ENCODE results near the gene GMDS.

GMDS gene

DNA sequence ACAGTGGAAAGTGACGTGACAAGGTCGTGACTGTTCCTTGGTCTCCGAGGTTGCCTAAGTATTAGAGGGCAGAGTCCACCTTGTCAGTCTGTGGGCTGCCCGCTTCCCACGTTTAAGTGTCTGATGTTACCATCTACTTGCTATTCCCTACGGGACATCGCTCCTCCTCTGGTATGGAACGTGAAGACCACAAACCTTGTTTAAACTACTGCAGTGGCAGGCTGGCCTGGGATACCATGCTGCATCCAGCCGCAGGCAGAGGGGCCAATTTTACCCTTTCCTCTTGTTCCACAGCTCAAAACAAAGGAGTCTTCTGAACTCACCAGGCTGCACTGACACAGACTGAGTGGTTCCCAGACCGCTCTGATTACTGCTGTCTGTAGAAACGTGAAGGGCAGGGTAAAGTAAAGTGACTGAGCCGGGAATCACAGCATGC lies 359.8 kb downstream of the GMDS start:
- H3K4me1 ChIP-seq, result peaks cover 0 to 57% (median 18%) of the 10 kb centered on the region in 4 donors
- intact Hi-C loops (cut with DNase I; ENCODE audit: low total_unique reads), result no loop called here
- TF ChIP-seq, protein P1, sequence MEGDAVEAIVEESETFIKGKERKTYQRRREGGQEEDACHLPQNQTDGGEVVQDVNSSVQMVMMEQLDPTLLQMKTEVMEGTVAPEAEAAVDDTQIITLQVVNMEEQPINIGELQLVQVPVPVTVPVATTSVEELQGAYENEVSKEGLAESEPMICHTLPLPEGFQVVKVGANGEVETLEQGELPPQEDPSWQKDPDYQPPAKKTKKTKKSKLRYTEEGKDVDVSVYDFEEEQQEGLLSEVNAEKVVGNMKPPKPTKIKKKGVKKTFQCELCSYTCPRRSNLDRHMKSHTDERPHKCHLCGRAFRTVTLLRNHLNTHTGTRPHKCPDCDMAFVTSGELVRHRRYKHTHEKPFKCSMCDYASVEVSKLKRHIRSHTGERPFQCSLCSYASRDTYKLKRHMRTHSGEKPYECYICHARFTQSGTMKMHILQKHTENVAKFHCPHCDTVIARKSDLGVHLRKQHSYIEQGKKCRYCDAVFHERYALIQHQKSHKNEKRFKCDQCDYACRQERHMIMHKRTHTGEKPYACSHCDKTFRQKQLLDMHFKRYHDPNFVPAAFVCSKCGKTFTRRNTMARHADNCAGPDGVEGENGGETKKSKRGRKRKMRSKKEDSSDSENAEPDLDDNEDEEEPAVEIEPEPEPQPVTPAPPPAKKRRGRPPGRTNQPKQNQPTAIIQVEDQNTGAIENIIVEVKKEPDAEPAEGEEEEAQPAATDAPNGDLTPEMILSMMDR (IDR thresholded peaks at IDR 0.05), result no peak
- H3K4me3 ChIP-seq, result peak overlapping the region; percentile 4 to 31
- no peaks in the 10 kb centered on the region for H3K27me3 ChIP-seq
- peak overlapping the region; percentile 82 to 85 for H3K27ac ChIP-seq
- H3K9me3 ChIP-seq, result no peaks in the 10 kb centered on the region
- DNase-seq, result no peak
- no peaks in the 10 kb centered on the region for H3K36me3 ChIP-seq

DNA sequence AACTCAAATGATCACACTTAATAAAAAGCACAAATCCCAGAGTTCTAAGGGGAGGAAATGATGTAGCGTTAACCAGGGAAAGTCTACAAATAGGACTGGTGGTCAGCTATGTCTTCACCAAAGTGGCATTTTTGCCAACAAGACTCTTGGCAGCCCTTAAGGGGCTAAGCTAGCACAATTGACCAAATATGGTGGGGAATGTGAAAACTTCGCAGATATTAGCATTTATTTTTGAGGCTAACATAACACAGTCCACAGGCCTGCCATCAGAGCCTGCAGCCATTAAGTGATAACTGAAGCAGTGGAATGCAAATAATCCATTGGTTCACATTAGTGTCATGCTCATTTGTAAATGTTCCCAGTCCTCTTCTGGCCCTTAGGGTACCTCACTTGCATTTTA lies 361.1 kb downstream of the GMDS start:
- Histone ChIP-seq H3K27ac (peak overlapping the region; percentile 82 to 85), H3K4me3 (no peak overlapping the region), H3K27me3 (no peaks in the 10 kb centered on the region), H3K4me1 (peaks cover 0 to 57% (median 18%) of the 10 kb centered on the region in 4 donors), H3K36me3 (no peaks in the 10 kb centered on the region), H3K9me3 (no peaks in the 10 kb centered on the region)
- intact Hi-C loops (cut with DNase I; ENCODE audit: low total_unique reads), result no loop called here
- TF ChIP-seq, protein P1 (IDR thresholded peaks at IDR 0.05), result no peak
- no peak for DNase-seq

DNA sequence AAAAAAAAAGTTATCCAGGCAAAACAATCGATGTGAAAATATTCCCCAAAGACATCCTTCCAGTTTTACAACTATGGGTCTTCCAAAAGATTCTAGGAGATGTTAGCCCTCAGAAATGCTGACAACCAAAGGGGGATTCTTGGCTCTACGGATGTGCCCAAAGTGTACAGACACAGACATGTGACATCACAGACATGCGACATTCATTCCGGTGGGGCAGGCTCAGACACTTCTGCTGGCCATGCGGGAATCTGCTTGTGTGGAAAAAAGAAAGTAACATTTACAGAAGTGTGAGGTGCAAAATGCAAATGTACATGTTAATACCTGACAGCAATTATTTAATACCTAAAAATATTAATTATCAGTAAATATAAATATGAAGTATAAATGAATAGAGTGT lies 367.1 kb downstream of the GMDS start:
- H3K4me3 ChIP-seq, result no peak overlapping the region
- no peak for DNase-seq
- TF ChIP-seq, protein P1 (IDR thresholded peaks at IDR 0.05), result no peak
- no peaks in the 10 kb centered on the region for H3K9me3 ChIP-seq
- intact Hi-C loops (cut with DNase I; ENCODE audit: low total_unique reads), result no loop called here
- H3K27me3 ChIP-seq, result no peaks in the 10 kb centered on the region
- H3K27ac ChIP-seq, result no peak overlapping the region
- H3K4me1 ChIP-seq, result peaks cover 0 to 29% (median 13%) of the 10 kb centered on the region in 4 donors
- no peaks in the 10 kb centered on the region for H3K36me3 ChIP-seq

DNA sequence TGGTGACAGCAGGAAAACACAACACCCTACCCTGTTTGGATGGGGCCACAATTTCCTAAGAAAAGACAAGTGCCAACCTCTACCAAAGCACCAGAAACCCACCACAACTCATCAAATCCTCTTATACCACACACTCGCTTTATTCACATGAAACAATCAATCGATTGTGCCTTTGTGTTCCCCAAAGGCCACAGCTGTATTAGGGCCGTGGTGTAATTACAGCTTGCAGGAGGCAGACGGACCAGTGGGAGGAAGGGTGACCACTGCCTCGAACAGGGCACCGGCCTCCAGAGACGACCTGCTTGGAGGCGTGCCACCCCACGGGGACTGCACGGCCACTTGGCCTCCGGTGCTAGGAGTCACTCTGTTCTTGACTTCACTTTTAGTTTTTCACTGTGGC lies 371.6 kb downstream of the GMDS start:
- Histone ChIP-seq H3K9me3 (no peaks in the 10 kb centered on the region), H3K36me3 (no peaks in the 10 kb centered on the region), H3K27me3 (no peaks in the 10 kb centered on the region), H3K4me1 (peaks cover 0 to 44% (median 16%) of the 10 kb centered on the region in 4 donors), H3K4me3 (no peak overlapping the region), H3K27ac (peak overlapping the region; percentile 79 to 82)
- TF ChIP-seq, protein P1 (IDR thresholded peaks at IDR 0.05), result no peak
- intact Hi-C loops (cut with DNase I; ENCODE audit: low total_unique reads), result no loop called here
- no peak for DNase-seq

DNA sequence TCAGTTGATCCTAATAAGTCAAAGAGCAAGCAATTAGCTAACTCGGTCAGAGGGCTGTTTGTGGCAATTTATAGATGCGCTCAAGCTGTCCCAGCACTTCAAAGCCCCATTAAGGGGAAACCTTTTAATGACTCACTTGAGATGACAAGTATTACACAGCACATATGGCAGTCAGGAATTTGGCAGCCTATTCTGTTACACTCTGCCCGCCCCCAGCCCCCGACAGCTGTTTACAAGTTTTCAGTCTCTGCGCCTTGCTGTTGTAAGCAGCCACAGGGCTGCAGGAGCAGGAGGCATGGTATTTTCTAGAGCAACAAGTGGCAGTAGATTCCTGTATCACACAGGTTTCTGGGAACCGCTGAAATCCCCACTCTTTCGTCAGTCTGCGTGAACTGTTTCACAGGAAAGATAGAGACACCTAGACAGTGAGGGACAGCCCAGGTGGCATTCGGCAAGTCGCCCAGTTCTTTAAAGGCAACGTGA lies 372.7 kb downstream of the GMDS start:
- Histone ChIP-seq H3K27me3 (no peaks in the 10 kb centered on the region), H3K4me1 (peaks cover 0 to 44% (median 16%) of the 10 kb centered on the region in 4 donors), H3K36me3 (no peaks in the 10 kb centered on the region), H3K9me3 (no peaks in the 10 kb centered on the region), H3K4me3 (peak overlapping the region in 1 of 2 donors; percentile 24), H3K27ac (peak overlapping the region; percentile 79 to 82)
- TF ChIP-seq, protein P1 (IDR thresholded peaks at IDR 0.05), result no peak
- intact Hi-C loops (cut with DNase I; ENCODE audit: low total_unique reads), result no loop called here
- DNase-seq, result no peak

Measured in tibial artery (tissue), 4 donors.